Mesenteric fat pad (tissue), 1 donor: ENCODE results near the gene ACOT12. TPM values are rescaled to one million over a fixed set of nuclear protein-coding genes. Genes with fewer than 3 reads are reported as not detected.

Experiments used
- DNase-seq: peaks from one replicate; pipeline ENCODE4 v3.0.0-alpha.2; 2020; ENCODE audit warnings: low spot score
- total RNA-seq: library from RNA; stranded (reverse); fragmentation: NEBNext Ultra II Directional; extraction: Animal tissue kit (Norgen Biotek cat#: 25700); gene quantifications from one replicate; pipeline ENCODE4 v1.2.1, GENCODE V29; 2021
- donor health status: DM: yes; HTN: yes; CAD: no.

ACOT12 gene
- total RNA-seq, 1 donor from 2014 or later: not detected

DNA sequence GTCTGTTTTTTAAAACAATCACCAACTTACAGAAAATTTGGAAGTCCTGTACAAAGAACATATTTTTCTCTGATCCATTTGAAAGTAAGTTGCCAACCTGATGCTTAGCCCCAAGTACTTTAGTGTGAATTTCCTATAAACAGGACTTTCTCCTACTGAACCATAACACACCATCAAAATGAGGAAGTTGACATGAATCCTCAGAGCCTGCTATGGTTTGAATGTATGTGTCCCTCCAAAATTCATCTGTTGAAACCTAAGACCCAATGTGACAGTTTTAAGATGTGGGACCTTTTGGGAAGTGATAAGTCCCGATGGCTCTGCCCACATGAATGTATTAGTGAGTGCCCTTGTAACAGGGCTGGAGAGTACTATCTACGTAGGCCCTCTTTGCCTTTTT, 6.4 kb upstream of the ACOT12 start:
- no peak for DNase-seq

DNA sequence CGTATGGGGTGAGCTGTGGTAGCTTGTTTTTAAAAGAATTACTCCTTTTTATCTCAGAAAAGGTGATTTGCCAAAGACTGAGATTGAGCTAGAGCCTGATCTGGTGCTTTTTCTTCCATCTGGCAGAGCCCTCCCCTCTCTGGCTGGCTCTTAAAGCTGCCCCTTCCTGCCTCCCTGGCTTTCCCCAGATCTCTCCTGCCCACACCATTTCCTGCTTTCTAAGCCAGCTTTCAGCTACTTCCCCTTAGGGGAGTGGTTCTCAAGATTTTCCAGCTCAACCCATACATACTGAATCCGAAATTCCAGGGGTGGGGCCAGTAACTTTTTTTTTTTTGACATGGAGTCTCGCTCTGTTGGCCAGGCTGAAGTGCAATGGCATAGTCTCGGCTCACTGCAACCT, 4.8 kb upstream of the ACOT12 start:
- DNase-seq: no peak

DNA sequence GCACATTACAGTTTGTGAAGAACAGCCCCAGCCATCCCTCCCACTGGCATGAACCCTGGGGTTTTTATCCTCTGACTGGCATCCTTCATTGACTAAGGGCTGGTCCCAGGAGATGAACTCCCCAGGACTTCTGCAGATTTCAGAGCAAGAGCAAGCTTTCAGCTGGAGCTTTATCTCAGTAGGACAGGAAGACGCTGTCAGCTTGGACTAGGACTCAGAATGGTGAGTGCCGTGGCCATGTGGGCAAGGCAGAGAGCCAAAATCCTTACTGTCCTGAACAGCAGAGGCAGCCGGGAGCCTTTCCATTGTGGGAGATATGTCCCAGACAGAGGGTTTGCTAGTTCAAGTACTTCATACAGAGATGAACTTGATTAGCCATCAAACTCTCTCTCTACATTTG, 3.2 kb upstream of the ACOT12 start:
- DNase-seq: no peak

DNA sequence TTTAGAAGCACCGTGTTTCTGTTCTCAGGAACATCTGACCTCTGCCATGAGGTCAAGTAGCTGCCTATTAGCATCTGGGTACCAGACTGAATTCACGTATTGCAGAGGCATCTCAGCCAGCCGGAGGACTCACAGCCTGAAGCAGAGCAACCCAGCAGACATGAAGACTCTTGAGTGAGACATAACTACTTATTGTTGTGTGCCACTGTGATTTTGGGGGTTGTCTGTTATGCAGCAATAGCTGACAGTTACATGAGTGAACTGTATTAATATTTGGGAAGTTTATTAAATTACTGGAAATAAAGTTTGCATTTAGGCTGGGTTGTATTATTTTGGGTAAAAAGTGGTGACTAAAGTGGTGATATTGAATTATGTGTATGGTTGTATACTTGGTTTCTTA, 1.3 kb upstream of the ACOT12 start:
- DNase-seq: no peak

DNA sequence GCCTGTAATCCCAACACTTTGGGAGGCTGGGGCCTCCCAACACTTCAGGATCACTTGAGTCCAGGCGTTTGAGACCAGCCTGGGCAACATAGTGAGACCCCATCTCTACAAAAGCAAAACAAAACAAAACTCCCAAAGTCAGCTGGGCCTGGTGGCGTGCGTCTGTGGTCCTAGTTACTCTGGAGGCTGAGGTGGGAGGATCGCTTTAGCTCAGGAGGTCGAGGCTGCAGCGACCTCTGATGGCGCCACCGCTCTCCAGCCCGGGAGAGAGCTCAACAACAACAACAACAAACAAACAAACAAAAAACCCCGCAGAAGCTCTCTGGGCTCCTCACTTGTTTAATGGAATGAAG, 528 bp downstream of the ACOT12 start:
- no peak for DNase-seq

DNA sequence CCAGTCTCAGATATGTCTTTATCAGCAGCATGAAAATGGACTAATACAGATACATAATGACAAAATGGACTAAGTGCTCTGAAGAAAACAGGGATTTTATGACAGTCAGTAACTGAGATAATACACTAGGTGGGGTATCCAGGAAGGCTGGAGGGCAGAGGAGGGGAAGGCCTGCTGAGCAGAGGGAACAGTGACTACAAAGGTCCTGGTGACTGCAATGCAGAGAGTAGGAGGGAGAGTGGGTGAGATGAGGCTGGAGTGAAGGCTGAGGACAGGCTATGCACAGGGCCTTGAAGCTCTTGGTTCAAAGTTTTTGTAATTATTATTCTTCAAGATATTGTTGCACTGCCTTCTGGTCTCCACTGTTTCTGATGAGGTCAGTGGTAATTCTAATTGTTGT, 4.9 kb downstream of the ACOT12 start:
- DNase-seq: no peak

DNA sequence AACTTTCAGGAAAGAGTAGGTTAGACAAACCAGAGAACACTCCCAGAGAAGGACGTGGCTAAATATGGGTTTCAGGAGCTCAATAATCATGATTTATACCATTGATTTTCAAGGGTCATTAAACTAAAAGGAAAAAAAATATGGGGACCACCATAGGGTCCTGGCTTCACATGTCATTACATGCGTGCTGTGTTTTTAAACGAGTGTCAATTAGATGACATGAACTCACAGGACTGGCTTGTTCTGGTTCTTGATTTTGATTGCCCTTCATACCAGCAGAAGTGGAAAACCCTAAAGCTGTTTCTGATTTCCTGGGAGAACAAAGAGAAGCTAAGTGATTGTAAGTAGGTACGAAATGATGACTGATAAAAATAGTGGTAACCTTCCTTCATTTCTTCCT, 5.8 kb downstream of the ACOT12 start:
- no peak for DNase-seq

DNA sequence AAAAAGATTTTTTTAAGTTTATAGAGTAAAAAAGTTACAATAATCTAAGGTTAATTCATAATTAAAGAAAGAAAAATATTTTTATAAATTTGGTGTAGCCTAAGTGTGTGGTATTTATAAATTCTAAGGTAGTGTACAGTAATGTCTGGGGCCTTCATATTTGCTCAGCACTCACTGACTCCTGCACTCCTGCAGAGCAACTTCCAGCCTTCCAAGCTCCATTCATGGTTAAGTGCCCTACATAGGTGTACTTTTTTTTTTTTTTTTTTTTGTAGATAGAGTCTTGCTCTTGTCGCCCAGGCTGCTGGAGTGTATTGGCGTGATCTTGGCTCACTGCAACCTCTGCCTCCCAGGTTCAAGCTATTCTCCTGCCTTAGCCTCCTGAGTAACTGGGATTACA, 10.1 kb downstream of the ACOT12 start:
- DNase-seq: no peak

DNA sequence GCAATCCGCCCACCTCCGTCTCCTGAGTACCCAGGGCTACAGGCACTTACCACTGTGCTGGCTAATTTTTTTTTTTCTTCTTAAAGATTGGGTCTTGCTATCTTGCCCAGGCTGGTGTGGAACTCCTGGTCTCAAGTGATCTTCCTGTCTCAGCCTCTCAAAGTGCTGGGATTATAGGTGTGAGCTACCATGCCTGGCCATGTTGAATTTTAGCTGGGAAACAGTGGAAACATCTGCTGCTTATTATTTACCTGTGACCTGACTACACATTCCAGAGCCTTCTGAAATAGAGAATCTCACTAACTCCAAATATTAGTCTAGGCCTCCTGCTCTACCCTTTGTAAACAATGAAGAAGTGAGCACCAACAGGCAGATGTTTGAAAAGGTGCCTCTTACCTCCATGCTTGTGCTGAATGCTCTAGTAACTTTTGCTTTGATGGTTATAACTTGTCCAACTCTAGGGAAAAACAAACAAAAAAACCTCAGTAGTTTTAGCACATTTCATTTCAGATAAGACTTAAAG, 22.5 kb downstream of the ACOT12 start:
- no peak for DNase-seq

DNA sequence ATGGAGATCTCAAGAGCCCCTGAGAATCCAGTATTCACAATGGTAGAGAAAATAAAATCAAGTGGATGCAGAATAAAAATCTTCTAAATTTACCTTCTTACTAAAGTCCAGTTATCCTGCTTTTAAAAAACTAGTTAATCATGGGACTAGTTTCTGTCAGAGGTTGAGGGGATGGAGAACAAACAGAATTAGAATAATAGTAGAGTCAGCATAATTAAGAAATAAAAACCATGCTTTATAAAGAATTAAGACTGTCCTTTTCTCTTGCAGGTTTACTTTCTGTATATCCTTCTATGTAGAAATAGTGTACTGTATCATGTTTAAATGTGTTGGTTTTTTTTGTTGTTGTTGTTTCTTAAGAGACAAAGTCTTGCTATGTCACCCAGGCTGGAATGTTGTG, 23.0 kb downstream of the ACOT12 start:
- DNase-seq: no peak

DNA sequence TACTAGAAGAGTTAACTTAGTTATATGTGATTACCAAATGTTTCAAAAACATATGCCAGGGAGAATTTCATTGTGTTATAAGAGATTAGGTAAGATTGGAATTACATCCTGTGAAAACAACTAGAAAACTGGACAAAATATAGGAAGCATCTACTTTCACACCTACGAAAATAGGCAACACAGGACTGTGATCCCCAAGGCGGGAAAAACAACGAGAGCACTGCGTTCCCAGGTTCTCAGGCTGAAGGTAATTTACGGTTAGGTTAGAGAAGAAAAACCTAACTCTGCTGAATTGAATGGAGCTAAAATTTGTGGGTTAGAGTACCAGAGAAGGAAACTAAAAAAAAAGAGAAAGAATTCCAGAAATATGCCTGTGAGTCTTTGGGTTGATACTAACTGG, 28.4 kb downstream of the ACOT12 start:
- no peak for DNase-seq

DNA sequence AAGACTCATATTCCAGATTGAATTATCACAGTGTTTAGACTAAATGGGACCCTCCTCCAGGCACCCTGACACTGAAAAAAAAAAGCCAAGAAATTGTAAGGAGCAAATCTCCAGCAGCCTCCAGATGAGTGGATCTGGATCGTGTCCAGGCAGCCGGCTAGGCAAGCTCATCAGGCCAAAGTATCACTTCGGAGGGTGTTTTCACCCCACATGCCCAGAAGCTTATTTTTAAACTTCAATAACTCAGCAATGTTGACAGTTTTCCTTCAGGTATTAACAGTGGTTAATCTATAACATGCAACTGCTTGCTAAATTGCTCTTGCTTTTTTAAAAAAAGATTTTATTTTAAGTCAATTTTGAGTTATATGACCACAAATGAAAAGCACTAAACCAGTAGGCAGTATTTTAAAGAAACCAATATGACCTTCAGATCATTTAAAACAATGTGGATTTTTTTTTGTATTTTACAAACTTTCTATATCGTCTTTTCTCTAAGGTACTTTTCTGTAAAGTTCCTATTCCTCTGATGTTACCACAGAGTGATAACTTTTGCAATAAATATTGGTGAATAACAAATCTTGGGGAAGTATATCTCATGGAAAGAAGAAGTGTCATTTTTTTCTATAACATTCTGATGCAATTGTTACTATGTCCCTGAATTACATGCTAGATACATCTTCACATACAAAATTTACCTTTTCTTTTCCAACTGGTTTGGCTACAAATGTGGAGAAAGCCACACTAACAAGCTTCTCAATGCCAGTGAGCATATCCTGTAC, 30.7 kb downstream of the ACOT12 start:
- no peak for DNase-seq

DNA sequence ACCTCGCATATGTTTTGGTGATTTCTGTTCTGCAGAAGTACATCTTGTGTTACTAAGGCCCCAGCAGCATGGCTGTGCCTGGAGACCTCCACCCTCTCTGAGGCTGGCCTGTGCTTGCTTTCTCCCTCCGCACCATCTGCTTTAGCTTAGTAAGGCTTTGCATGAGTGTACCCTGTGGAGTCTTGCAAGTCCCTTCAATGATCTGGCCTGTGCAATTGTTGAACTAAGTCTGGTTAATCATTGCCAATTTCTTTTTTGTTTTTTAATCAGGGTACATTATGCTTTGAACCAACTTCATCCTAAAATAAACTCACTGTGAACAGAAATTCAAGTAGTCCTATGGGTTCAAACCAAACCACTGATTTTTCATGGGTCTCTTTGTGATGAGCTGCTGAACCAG, 32.3 kb downstream of the ACOT12 start:
- no peak for DNase-seq

DNA sequence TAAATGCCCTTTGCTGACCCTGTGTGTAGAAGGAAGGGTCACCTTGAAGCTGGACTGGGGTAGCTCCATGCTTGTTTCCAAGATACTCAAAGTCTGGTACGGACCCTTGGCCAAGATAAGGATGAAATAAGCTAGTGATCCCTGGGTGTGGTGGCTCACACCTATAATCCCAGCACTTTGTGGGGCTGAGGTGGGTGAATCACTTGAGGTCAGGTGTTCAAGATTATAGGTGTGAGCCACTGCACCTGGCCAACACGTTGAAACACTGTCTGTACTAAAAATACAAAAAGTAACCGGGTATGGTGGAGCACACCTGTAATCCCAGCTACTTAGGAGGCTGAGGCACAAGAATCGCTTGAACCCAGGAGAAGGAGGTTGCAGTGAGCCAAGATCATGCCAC, 33.3 kb downstream of the ACOT12 start:
- DNase-seq: no peak

DNA sequence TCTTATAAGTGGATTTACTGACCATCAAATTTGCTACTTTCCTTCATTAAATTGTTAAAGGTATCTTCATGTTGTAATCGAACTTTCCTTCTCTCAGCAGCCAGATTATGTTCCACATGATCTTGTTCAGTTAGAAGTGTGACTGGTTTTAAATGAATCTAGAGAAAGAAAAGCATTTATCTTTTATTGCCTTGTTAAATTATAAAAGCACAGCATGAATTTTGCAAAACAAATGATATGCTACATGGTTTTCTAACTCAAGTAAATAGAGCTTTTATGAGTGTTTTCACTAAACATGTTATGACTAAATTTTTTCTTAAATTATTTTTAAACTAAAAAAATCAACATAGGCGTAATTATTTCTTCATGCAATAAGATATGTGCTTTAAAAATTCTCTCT, 34.1 kb downstream of the ACOT12 start:
- DNase-seq: no peak

DNA sequence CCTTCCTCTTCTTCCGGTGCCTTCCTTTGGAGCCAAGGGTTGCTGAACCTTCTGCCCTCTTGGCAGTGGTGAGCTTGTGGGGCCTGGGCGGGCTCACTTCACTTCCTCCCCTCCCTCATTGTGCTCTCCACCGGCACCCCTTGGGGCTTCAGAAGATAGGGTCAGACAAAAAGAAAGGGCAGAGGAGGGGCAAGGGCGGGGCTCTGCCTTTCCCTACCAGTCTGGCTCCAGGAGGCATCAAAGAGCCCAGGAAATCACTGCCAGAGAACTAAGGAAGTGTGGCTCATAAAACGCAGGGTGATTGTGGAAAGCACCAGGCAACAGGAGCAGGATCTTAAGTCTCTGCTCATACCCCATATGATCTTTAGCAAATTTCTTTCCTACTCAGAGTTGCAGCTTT, 34.8 kb downstream of the ACOT12 start:
- no peak for DNase-seq

DNA sequence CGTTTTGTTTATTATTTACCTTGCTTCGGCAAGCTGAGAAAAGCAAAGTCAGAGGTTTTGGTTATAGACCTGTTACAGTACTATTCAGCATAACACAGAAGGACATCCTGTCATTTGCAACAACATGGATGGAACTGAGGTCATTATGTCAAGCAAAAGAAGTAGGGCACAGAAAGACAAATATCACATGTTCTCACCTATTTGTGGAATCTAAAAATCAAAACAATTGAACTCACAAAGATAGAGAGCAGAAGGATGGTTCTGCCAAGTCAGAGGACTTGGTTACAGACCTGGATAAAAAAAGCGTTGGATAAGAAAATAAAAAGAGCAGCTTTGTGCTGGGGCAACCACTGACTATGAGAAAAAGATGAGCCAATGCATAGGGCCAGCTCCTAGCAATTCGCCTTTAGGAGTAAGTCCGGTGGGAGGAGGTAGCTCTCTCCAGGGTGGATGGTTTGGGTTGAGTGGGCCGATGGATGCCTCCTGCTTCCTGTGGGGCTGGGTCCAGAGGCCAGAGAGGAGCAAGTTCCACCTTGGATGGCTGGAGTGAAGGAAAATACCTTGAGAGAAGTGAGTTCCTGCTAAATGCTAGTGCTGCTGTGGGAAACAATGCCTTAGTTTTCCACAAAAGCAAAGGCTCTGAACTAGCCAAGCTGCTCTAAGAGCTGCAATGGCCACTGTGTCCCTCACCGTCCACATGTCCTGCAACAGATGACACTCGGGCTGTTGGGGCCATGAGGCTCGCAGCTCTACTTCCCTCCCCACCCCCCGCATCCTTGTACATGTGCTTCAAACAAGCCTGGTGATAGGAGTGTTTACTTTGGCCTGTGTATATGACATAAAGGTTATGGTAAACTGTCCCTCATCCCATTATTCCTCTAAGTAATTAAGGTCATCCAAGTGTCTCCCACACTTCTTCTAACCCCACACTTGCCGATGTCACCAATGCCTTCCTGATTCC, 38.4 kb downstream of the ACOT12 start:
- DNase-seq: no peak

DNA sequence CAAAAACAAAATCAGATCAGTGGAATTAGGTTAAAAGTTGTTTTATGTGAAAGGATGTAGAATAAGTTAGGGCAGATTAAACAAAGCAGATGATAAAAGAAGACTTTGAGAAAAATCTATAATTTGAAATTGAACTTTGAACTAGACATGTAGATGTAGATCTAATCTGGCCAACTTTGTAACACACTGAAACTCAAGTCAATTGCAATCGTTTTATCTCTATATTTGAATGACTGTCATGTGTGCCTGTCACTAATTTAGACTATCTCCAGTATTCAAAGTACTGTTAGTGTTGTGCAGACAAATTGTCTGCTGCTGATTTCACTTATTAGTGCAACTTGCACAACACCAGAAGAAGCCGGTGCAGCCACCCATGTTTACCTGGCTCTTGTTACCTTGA, 39.8 kb downstream of the ACOT12 start:
- no peak for DNase-seq

DNA sequence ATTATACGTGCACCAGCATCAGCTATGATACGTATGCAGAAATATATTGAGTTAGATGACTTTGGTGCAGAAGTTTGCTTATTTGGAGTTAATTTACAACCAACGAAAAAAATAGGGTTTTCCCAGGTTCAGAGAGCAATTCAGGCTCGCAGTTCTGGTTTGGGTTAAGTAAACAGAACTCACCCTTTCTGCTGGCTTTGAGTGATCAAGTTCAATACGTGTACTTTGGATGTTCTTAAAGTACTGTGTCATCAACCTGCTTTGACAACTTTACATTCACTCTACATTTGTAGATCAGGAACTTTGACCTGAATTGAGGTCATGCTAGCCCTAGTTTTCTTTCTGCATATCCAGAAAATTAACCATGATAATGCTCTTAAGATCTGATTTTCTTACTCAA, 40.7 kb downstream of the ACOT12 start:
- DNase-seq: no peak

DNA sequence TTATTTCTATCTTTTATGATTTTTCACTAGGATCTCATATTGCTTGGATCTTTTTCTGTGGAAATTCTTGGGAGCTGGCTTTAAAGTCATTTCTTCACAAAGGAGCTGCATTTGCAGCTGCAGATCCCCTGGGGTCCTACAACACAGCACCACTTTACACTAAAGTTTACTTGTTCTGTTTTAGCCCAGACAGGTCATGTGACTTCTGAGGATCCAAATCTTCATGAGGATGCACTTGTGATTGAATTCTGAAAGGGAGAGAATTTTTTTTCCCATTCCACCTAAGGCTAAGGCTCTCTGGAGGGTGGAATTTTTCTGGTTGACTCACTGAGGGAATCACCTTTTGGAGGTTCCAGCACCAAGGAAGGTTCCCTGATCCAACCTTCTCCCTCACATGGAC, 43.4 kb downstream of the ACOT12 start:
- DNase-seq: no peak

DNA sequence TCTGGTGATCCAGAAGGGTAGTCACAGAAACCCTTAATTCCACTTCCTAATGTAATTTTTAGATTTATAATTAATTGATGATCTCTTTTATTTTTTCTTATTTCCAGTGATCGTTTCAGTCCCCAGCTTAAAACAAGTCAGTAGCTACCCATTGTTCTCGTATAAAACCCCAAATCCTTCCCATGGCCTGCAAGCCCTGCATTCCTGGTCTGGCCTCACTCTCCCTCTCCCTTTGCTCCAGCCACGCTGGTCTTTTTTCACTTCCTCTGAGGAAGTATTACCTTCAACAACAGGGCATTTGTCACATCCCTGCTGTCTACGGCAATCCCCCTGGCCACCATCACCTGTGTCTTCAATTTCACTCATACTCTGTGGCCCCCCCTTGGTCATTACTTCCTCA, 44.8 kb downstream of the ACOT12 start:
- no peak for DNase-seq

DNA sequence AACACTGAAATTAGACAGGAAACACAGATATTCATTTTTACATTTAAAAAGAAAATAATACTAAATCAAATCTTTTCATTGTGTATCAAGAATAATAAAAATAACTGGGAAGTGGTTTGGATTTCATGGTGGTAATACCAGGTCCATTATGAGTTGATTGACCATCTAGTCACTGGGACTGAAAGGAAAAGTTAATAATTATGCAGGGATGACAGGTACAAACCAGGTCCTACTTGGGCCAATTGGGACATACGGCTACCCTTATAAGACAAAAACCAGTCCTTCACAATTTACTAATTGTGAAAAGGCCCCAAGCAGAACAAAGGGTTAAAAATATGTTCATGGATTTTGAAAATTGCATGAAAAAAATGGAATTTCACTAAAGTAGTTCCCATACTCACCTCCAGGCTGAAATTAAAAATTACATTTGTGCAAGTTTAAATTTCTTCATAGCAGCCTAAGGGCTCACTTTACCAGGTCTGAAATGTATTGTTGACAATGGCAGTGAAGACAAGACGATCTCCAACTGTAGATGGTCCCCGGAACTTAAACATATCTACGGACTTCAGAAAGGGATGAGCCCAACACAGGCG, 48.4 kb downstream of the ACOT12 start:
- DNase-seq: no peak
